Neural progenitor cell (in vitro differentiated cells): ENCODE results near the gene TXN. TPM values are rescaled to one million over a fixed set of nuclear protein-coding genes. Genes with fewer than 3 reads are reported as not detected.
"Not testable (repeated sequence)": the region's sequence is repeated elsewhere in the genome, so short reads cannot be mapped to it uniquely, and the experiment has no call there.

Experiments used
- DNase-seq: peaks from one replicate; pipeline ENCODE4 v3.0.0-alpha.2; 2016; ENCODE audit warnings: low spot score
- H2AFZ ChIP-seq: fragments of 200-600 bp; sonication (generic); replicated peaks from 2 replicates; pipeline ENCODE4 v1.6.1; 2016; ENCODE audit warnings: antibody characterized with exemption
- H3F3A ChIP-seq: fragments of 200-600 bp; sonication (generic); 2 replicates; pipeline ENCODE4 v1.6.1; 2016; ENCODE audit warnings: antibody characterized with exemption, low read depth
- H3K27ac ChIP-seq: fragments of 200-600 bp; sonication (generic); 2 replicates; pipeline ENCODE4 v1.5.1; 2016; ENCODE audit warnings: mild to moderate bottlenecking
- H3K27me3 ChIP-seq: fragments of 200-600 bp; sonication (generic); 2 replicates; pipeline ENCODE4 v1.6.1; 2016; ENCODE audit warnings: mild to moderate bottlenecking, moderate library complexity
- H3K36me3 ChIP-seq: fragments of 200-600 bp; sonication (generic); 2 replicates; pipeline ENCODE4 v1.5.1; 2016
- H3K4me1 ChIP-seq: fragments of 200-600 bp; sonication (generic); 2 replicates; pipeline ENCODE4 v1.6.1; 2016; ENCODE audit warnings: mixed run types
- H3K4me2 ChIP-seq: fragments of 200-600 bp; sonication (generic); 2 replicates; pipeline ENCODE4 v1.6.1; 2016
- H3K4me3 ChIP-seq: fragments of 200-600 bp; sonication (generic); 2 replicates; pipeline ENCODE4 v1.5.1; 2016
- H3K79me2 ChIP-seq: fragments of 200-600 bp; sonication (generic); 2 replicates; pipeline ENCODE4 v1.6.1; 2016; ENCODE audit warnings: low read depth
- H3K9ac ChIP-seq: fragments of 200-600 bp; sonication (generic); 2 replicates; pipeline ENCODE4 v1.6.1; 2016
- H3K9me3 ChIP-seq: fragments of 200-600 bp; sonication (generic); 2 replicates; pipeline ENCODE4 v1.5.1; 2016; ENCODE audit warnings: low read depth
- H4K20me1 ChIP-seq: fragments of 200-600 bp; sonication (generic); 2 replicates; pipeline ENCODE4 v1.6.1; 2016; ENCODE audit warnings: low read depth
- H3K27ac Mint-ChIP-seq: 3 replicates; pipeline ENCODE4 v1.8.0; 2021; ENCODE audit warnings: mixed read lengths
- H3K27me3 Mint-ChIP-seq: 2 replicates; pipeline ENCODE4 v1.8.0; 2022; ENCODE audit warnings: low read depth, mild to moderate bottlenecking, inconsistent platforms, moderate library complexity, mixed read lengths; ENCODE audit not compliant: insufficient read depth
- H3K36me3 Mint-ChIP-seq: 3 replicates; pipeline ENCODE4 v1.8.0; 2021; ENCODE audit warnings: mixed read lengths
- H3K4me1 Mint-ChIP-seq: 3 replicates; pipeline ENCODE4 v1.8.0; 2021; ENCODE audit warnings: mixed read lengths
- H3K4me3 Mint-ChIP-seq: 3 replicates; pipeline ENCODE4 v1.8.0; 2021; ENCODE audit warnings: mild to moderate bottlenecking, moderate library complexity, mixed read lengths
- H3K9me3 Mint-ChIP-seq: 3 replicates; pipeline ENCODE4 v1.8.0; 2020; ENCODE audit warnings: mixed read lengths
- EZH2 ChIP-seq: fragments of 200-600 bp; sonication (generic); IDR thresholded peaks from 2 replicates; pipeline ENCODE4 v1.6.1; 2017; ENCODE audit warnings: antibody characterized with exemption, mild to moderate bottlenecking, moderate library complexity
- EZH2phosphoT487 ChIP-seq: fragments of 200-600 bp; sonication (generic); IDR thresholded peaks from 2 replicates; pipeline ENCODE4 v1.6.1; 2017; ENCODE audit warnings: antibody characterized with exemption
- total RNA-seq: library from RNA; depleted of rRNA; stranded (reverse); fragments of >200 nt; gene quantifications from 2 replicates; pipeline ENCODE4 v1.2.3, GENCODE V29; 2015; ENCODE audit warnings: low replicate concordance
- TF ChIP-seq, protein P1 (sequence below): fragments of 200-600 bp; sonication (generic); IDR thresholded peaks from 2 replicates; pipeline ENCODE4 v1.5.1; 2017; ENCODE audit warnings: antibody characterized with exemption, mild to moderate bottlenecking

Gene TXN
- total RNA-seq, 1 donor from 2014 or later: 252 TPM

DNA sequence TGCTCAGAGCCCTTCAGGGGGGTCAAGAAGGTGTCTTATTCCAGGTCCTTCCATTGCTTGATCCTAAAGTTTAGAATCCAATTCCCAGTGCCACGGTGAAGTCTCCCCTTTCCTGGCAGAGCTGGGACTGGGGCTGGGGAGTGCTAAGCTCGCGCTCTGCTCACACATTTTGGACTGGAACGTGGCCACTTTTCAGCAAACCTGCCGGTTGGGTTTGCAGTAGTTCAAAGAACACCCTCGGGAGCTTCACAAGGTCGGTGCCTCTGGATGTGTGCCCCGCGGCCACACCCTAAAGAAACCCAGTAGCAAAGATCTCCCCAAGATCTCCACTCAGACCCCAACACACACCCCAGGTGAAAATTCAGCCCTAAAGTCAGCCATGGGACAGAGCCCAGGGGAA lies 48.3 kb downstream of the TXN start, which contains the start of gene C9orf152:
TSS of gene C9orf152 (minus strand) at position 129 of the 400 bp plus-strand sequence. CDS start 580 bp downstream, outside the sequence.
- Histone ChIP-seq H3K4me2 (no peak within 1 kb of the TSS), H3K9me3 (no peaks in the 10 kb centered on the region), H3K27me3 (no peaks in the 10 kb centered on the region), H4K20me1 (no peaks in the 10 kb centered on the region), H3F3A (no peaks in the 10 kb centered on the region), H2AFZ (no peak within 1 kb of the TSS), H3K4me3 (no peak within 1 kb of the TSS), H3K27ac (no peak within 1 kb of the TSS), H3K36me3 (no peaks in the 10 kb centered on the region), H3K79me2 (no peaks in the 10 kb centered on the region), H3K9ac (no peak within 1 kb of the TSS), H3K4me1 (no peaks in the 10 kb centered on the region)
- Mint-ChIP-seq H3K4me1 (peaks cover 2% of the 10 kb centered on the region), H3K36me3 (no peaks in the 10 kb centered on the region), H3K9me3 (peaks cover 3% of the 10 kb centered on the region), H3K4me3 (no peak within 1 kb of the TSS), H3K27me3 (peaks cover 2% of the 10 kb centered on the region), H3K27ac (no peak within 1 kb of the TSS)
- TF ChIP-seq EZH2 (no peak), EZH2phosphoT487 (no peak)
- TF ChIP-seq, protein P1, sequence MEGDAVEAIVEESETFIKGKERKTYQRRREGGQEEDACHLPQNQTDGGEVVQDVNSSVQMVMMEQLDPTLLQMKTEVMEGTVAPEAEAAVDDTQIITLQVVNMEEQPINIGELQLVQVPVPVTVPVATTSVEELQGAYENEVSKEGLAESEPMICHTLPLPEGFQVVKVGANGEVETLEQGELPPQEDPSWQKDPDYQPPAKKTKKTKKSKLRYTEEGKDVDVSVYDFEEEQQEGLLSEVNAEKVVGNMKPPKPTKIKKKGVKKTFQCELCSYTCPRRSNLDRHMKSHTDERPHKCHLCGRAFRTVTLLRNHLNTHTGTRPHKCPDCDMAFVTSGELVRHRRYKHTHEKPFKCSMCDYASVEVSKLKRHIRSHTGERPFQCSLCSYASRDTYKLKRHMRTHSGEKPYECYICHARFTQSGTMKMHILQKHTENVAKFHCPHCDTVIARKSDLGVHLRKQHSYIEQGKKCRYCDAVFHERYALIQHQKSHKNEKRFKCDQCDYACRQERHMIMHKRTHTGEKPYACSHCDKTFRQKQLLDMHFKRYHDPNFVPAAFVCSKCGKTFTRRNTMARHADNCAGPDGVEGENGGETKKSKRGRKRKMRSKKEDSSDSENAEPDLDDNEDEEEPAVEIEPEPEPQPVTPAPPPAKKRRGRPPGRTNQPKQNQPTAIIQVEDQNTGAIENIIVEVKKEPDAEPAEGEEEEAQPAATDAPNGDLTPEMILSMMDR: no peak
- DNase-seq: no peak

DNA sequence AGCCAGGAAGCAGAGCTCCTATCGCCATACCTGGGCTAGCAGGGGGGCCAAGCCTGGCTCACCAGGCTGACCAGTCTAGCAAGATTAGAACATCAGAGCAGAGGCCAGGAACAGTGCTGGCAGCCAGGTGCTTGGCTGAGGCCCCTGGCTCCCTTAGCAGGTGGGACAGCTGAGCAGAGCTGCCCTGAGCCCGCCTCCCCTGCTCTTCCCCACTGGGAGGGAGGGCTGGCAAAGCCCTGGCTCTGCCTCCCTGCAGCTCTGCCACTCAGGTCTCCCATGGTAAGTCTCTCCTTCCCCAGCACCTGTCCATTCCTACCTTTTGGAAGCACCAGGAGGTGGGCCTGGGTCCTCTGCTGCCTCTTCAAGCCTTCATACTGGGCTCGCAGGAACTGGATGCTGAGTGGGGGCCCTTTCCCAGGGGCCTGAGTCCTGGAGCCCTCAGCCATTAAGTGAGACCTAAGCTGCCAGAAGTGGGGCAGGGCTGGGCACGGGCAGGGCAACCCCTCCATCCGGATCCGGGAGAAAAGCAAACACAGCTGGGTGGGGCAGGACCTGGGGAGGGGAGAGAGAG lies 49.2 kb downstream of the TXN start:
- Histone ChIP-seq H3F3A (no peaks in the 10 kb centered on the region), H3K36me3 (no peaks in the 10 kb centered on the region), H3K4me2 (no peak overlapping the region), H3K27ac (no peak overlapping the region), H4K20me1 (no peaks in the 10 kb centered on the region), H3K4me1 (no peaks in the 10 kb centered on the region), H3K27me3 (no peaks in the 10 kb centered on the region), H3K9ac (no peak overlapping the region), H3K9me3 (no peaks in the 10 kb centered on the region), H2AFZ (no peak overlapping the region), H3K4me3 (no peak overlapping the region), H3K79me2 (no peaks in the 10 kb centered on the region)
- Mint-ChIP-seq H3K36me3 (no peaks in the 10 kb centered on the region), H3K4me1 (peaks cover 2% of the 10 kb centered on the region), H3K9me3 (no peaks in the 10 kb centered on the region), H3K27me3 (peaks cover 2% of the 10 kb centered on the region), H3K27ac (no peak overlapping the region), H3K4me3 (no peak overlapping the region)
- DNase-seq: no peak
- TF ChIP-seq EZH2: no peak
- no peak for TF ChIP-seq EZH2phosphoT487
- TF ChIP-seq, protein P1: no peak

DNA sequence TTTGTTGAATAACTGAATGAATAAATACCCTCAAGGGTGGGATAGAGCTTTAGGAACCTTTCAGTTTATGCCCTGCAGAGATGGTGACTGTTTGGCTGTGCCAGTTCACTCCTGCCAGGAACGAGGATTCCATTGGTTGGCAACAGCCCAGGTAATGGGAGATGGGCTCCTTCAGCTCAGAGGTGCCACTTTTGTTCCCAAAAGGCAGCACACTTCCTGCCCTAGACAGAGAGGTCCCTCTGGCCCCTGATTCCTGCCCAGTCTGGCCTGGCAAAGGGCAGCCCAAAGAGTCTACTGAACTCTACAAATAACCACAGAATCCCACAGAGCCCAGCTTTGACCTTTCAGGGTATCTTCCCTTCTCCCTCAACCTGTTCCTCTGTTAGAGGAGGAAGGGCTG lies 49.9 kb downstream of the TXN start:
- no peaks in the 10 kb centered on the region for H3F3A ChIP-seq
- H3K4me1 ChIP-seq: no peaks in the 10 kb centered on the region
- no peaks in the 10 kb centered on the region for H4K20me1 ChIP-seq
- Mint-ChIP-seq H3K4me1 (peaks cover 2% of the 10 kb centered on the region), H3K27me3 (peaks cover 2% of the 10 kb centered on the region), H3K9me3 (no peaks in the 10 kb centered on the region), H3K4me3 (no peak overlapping the region), H3K27ac (no peak overlapping the region), H3K36me3 (no peaks in the 10 kb centered on the region)
- TF ChIP-seq, protein P1: no peak
- TF ChIP-seq EZH2phosphoT487 (no peak), EZH2 (no peak)
- H3K36me3 ChIP-seq: no peaks in the 10 kb centered on the region
- H3K9me3 ChIP-seq: no peaks in the 10 kb centered on the region
- H3K27ac ChIP-seq: no peak overlapping the region
- no peaks in the 10 kb centered on the region for H3K79me2 ChIP-seq
- no peak overlapping the region for H3K9ac ChIP-seq
- no peak overlapping the region for H3K4me3 ChIP-seq
- no peak for DNase-seq
- no peak overlapping the region for H2AFZ ChIP-seq
- no peak overlapping the region for H3K4me2 ChIP-seq
- no peaks in the 10 kb centered on the region for H3K27me3 ChIP-seq

DNA sequence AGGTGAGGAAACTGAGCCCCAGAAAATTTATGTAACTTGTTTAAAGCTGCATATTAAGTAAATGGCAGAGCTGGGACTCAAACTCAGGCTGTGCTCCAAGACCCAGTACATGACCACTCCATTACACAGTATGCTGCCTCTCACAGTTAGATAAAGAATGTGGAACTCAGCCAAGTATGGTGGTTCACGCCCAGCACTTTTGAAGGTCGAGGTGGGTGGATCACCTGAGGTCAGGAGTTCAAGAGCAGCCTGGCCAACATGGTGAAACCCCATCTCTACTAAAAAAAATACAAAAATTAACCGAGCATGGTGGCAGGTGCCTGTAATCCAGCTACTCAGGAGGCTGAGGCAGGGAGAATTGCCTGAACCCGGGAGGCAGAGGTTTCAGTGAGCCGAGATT lies 50.7 kb downstream of the TXN start:
- H3K4me3 Mint-ChIP-seq, H3K4me3 ChIP-seq, DNase-seq, H3K36me3 Mint-ChIP-seq, H3K4me1 Mint-ChIP-seq, H4K20me1 ChIP-seq, H3K79me2 ChIP-seq, H3K27ac Mint-ChIP-seq, H3F3A ChIP-seq, H3K9ac ChIP-seq, H3K9me3 ChIP-seq, H3K4me2 ChIP-seq, H3K27me3 Mint-ChIP-seq, H3K9me3 Mint-ChIP-seq, H3K27ac ChIP-seq, H3K36me3 ChIP-seq, H3K27me3 ChIP-seq, H3K4me1 ChIP-seq, H2AFZ ChIP-seq: not testable (repeated sequence)
